ENCODE data around the gene PNCK.

GRCh38 chrX:153636716-153637115 is 36.9 kb downstream of the PNCK start:
- TF ChIP-seq CTCF (IDR thresholded peaks at IDR 0.05) (no peak), POLR2A (IDR thresholded peaks at IDR 0.05) (no peak)
